ENCODE data around the gene NCKAP5.

- TF ChIP-seq EZH2 (IDR thresholded peaks at IDR 0.05; ENCODE audit: low read length, unreplicated experiment) (no peak), EZH2phosphoT487 (IDR thresholded peaks at IDR 0.05; ENCODE audit: borderline replicate concordance, low read length) (no peak)
- TF ChIP-seq, protein P1, sequence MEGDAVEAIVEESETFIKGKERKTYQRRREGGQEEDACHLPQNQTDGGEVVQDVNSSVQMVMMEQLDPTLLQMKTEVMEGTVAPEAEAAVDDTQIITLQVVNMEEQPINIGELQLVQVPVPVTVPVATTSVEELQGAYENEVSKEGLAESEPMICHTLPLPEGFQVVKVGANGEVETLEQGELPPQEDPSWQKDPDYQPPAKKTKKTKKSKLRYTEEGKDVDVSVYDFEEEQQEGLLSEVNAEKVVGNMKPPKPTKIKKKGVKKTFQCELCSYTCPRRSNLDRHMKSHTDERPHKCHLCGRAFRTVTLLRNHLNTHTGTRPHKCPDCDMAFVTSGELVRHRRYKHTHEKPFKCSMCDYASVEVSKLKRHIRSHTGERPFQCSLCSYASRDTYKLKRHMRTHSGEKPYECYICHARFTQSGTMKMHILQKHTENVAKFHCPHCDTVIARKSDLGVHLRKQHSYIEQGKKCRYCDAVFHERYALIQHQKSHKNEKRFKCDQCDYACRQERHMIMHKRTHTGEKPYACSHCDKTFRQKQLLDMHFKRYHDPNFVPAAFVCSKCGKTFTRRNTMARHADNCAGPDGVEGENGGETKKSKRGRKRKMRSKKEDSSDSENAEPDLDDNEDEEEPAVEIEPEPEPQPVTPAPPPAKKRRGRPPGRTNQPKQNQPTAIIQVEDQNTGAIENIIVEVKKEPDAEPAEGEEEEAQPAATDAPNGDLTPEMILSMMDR (conservative IDR thresholded peaks at IDR 0.05; ENCODE audit: low read depth, low read length), result no peak
Measured at GRCh38 chr2:132659331-132659730, 908.9 kb downstream of the NCKAP5 start.

Measured in PC-3 (cell line).